Upper lobe of left lung (tissue), 6 donors: ENCODE data around the gene SLC10A4. TPM values are rescaled to one million over a fixed set of nuclear protein-coding genes. Genes with fewer than 3 reads are reported as not detected.

Experiments
- ATAC-seq, 2 donors: fragments of 200-7000 bp; cut with Tn5 transposase; one replicate each; pipeline ENCODE4 v1.9.1; 2022; ENCODE audit warnings: mild to moderate bottlenecking in 2 of 2, moderate library complexity in 2 of 2; ENCODE audit not compliant: low FRiP score in 2 of 2
- DNase-seq, 2 donors: peaks; one replicate each; pipeline ENCODE4 v3.0.0-alpha.2; 2019 to 2020
- H3K27ac ChIP-seq, 4 donors: fragments of 200-600 bp; sonication (generic); one replicate each; pipeline ENCODE4 v1.5.1; 2016 to 2019
- H3K27me3 ChIP-seq, 4 donors: fragments of 200-600 bp; sonication (generic); one replicate each; pipeline ENCODE4 v1.5.1; 2017 to 2019
- H3K36me3 ChIP-seq, 4 donors: fragments of 200-600 bp; sonication (generic); one replicate each; pipeline ENCODE4 v1.5.1; 2016 to 2019
- H3K4me1 ChIP-seq, 4 donors: fragments of 200-600 bp; sonication (generic); one replicate each; pipeline ENCODE4 v1.5.1; 2018 to 2019
- H3K4me3 ChIP-seq, 4 donors: fragments of 200-600 bp; sonication (generic); one replicate each; pipeline ENCODE4 v1.5.1; 2017 to 2019; ENCODE audit warnings: mild to moderate bottlenecking in 2 of 4, moderate library complexity in 1 of 4
- H3K9me3 ChIP-seq, 4 donors: fragments of 200-600 bp; sonication (generic); one replicate each; pipeline ENCODE4 v1.5.1; 2018 to 2019
- EP300 ChIP-seq, 4 donors: sonication (generic); formaldehyde crosslinking; IDR thresholded peaks; one replicate each; pipeline ENCODE4 v1.5.1; 2017; ENCODE audit warnings: antibody characterized with exemption in 4 of 4, control low read depth in 2 of 4
- POLR2A ChIP-seq, 4 donors: fragments of 450-650 bp; IDR thresholded peaks; one replicate each; pipeline ENCODE4 v1.5.1; 2016 to 2017; ENCODE audit warnings: antibody characterized with exemption in 4 of 4, mild to moderate bottlenecking in 2 of 4
- POLR2AphosphoS5 ChIP-seq, 2 donors: sonication (generic); formaldehyde crosslinking; IDR thresholded peaks; one replicate each; pipeline ENCODE4 v1.5.1; 2017; ENCODE audit warnings: antibody characterized with exemption in 2 of 2
- total RNA-seq, 6 donors: library from RNA; depleted of rRNA in 4 of 6; stranded (reverse); fragments of >200 nt in 4 of 6; gene quantifications; one replicate each; pipeline versions ENCODE4 v1.1.0 to v1.2.1, GENCODE V29; 2016 to 2021
- TF ChIP-seq, protein P1 (sequence below), 6 experiments: fragments of 450-650 bp in 4 of 6; fragments of 200-600 bp in 2 of 6; sonication (generic) in 2 of 6; IDR thresholded peaks; one replicate each; pipeline ENCODE4 v1.5.1; 2016 to 2019; ENCODE audit warnings: antibody characterized with exemption in 6 of 6
- donor health status: DM: no; HTN: no; CAD: no; lungs with moderate emphysema.
- donor health status: DM: no; HTN: yes; CAD: no; lungs with severe emphysema.

Gene SLC10A4
- total RNA-seq, 6 donors from 2014 or later = 0.72 to 2.1 (median 0.89) TPM; not detected in 1

- ATAC-seq = no peak
- peaks cover 20 to 78% (median 35%) of the 10 kb centered on the region in 4 donors for H3K36me3 ChIP-seq
These were observed 55.2 kb downstream of the SLC10A4 start for GRCh38 chr4:48538358-48538757.

More at GRCh38 chr4:48538358-48538757, 55.2 kb downstream of the SLC10A4 start:
- peaks cover 0 to 7% (median 6%) of the 10 kb centered on the region in 4 donors for H3K4me1 ChIP-seq
- no peak for TF ChIP-seq POLR2A (IDR thresholded peaks at IDR 0.05)
- no peak for TF ChIP-seq EP300 (IDR thresholded peaks at IDR 0.05)
- no peak for TF ChIP-seq POLR2AphosphoS5 (IDR thresholded peaks at IDR 0.05)
- TF ChIP-seq, protein P1, sequence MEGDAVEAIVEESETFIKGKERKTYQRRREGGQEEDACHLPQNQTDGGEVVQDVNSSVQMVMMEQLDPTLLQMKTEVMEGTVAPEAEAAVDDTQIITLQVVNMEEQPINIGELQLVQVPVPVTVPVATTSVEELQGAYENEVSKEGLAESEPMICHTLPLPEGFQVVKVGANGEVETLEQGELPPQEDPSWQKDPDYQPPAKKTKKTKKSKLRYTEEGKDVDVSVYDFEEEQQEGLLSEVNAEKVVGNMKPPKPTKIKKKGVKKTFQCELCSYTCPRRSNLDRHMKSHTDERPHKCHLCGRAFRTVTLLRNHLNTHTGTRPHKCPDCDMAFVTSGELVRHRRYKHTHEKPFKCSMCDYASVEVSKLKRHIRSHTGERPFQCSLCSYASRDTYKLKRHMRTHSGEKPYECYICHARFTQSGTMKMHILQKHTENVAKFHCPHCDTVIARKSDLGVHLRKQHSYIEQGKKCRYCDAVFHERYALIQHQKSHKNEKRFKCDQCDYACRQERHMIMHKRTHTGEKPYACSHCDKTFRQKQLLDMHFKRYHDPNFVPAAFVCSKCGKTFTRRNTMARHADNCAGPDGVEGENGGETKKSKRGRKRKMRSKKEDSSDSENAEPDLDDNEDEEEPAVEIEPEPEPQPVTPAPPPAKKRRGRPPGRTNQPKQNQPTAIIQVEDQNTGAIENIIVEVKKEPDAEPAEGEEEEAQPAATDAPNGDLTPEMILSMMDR (IDR thresholded peaks at IDR 0.05) = no peak
- H3K9me3 ChIP-seq = no peaks in the 10 kb centered on the region
- no peak overlapping the region for H3K4me3 ChIP-seq
- DNase-seq = no peak
- no peaks in the 10 kb centered on the region for H3K27me3 ChIP-seq
- H3K27ac ChIP-seq = no peak overlapping the region

Other genes with a start within 250 kb of the SLC10A4 start
- gene TEC, start 213.5 kb upstream of the SLC10A4 start, total RNA-seq = 10 to 100 TPM in 3 of 6 donors, 1 to 10 TPM in 3; 5.9 to 26.2 (median 10.1) TPM
- 10 to 100 TPM; 20.6 to 90.9 (median 68.8) TPM for gene SLAIN2, start 141.8 kb upstream of the SLC10A4 start, total RNA-seq
- 1 to 10 TPM in 2 of 6 donors, under 1 TPM in 3, not detected in 1; 0.29 to 6.3 (median 0.34) TPM for gene ZAR1, start 6.9 kb downstream of the SLC10A4 start, total RNA-seq